GM19324 (cell line): ENCODE results near the gene TIMM13.

Experiments used
- ATAC-seq: cut with Tn5 transposase; IDR thresholded peaks from one replicate; pipeline ENCODE4 v1.9.1; 2021; ENCODE audit warnings: mild to moderate bottlenecking, moderate library complexity; ENCODE audit not compliant: unreplicated experiment, low FRiP score

Gene TIMM13

GRCh38 chr19:2387367-2388288 lies 39.8 kb downstream of the TIMM13 start:
- ATAC-seq: no peak

DNA sequence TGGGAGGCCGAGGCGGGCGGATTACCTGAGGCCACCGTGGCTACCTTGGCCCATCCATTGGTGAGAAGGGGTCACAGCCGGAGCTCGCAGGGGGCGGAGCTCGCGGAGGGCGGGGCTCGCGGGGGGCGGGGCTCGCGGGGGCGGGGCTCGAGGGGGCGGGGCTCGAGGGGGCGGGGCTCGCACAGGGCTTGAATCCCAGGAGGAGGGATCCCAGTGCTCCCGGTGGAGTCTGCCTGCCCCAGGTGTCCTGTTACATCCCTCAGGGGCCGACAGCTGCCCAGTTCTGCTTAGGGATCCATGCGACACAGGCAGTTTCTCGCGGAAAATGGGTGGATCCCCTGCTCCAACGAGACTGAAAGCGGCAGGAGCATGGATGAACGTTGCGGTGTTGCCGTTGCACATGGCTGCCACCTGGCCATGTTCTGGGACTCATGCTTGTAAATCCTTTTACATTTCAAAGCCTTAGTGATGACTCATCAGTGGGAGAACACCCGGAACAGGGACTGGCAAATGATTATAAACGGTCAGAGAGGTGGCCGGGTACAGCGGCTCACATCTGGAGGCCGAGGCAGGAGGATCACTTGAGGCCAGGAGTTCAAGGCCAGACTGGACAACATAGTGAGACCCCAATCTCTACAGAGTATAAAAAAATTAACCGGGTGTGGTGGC lies 42.2 kb downstream of the TIMM13 start:
- ATAC-seq: no peak

- ATAC-seq: no peak
Measured at GRCh38 chr19:2382530-2383222, 44.7 kb downstream of the TIMM13 start.

GRCh38 chr19:2381148-2381820 lies 46.1 kb downstream of the TIMM13 start:
- ATAC-seq: no peak

DNA sequence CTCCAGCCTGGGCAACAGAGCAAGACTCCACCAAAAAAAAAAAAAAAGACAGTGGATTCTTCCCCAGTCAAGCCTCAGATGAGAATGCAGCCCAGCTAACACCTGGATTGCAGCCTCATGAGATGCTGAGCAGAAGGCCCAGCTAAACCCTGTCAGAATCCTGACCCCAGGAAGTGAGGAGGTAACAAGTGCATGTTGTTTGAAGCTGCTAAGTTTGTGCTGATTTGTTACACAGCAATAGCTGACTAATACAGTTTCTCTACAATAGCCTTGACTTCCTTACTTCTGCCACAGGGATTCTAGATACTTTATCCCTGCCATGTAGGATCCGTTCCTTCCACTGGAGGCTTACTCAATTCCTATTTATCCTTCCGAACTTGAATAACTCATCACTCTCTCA lies 46.8 kb downstream of the TIMM13 start:
- ATAC-seq: no peak

- no peak for ATAC-seq
Measured at GRCh38 chr19:2376784-2377519, 50.4 kb downstream of the TIMM13 start.
